ENCODE results near the gene CAPZA3. TPM values are rescaled to one million over a fixed set of nuclear protein-coding genes. Genes with fewer than 3 reads are reported as not detected.
"Not testable (repeated sequence)": the region's sequence is repeated elsewhere in the genome, so short reads cannot be mapped to it uniquely, and the experiment has no call there.

Gene CAPZA3
- not detected for total RNA-seq

- POLR2A ChIA-PET = no interaction called here
- H3K36me3 Mint-ChIP-seq (ENCODE audit: low read depth) = no peaks in the 10 kb centered on the region
- no peaks in the 10 kb centered on the region for H3K4me1 Mint-ChIP-seq
- CTCF ChIA-PET = interaction anchor here (1.0 kb wide), 1 partner anchor 522 kb away, joined by 4 read pairs; no protein-coding TSS in a partner anchor
- H3K4me3 Mint-ChIP-seq = no peak within 1 kb of the TSS
- DNase-seq = no peak
- no peaks in the 10 kb centered on the region for H3K27me3 Mint-ChIP-seq
- H3K9me3 Mint-ChIP-seq = peaks cover 5% of the 10 kb centered on the region
- no peak within 1 kb of the TSS for H3K27ac Mint-ChIP-seq
These were observed at the start of gene CAPZA3, which contains the start of gene PLCZ1 for GRCh38 chr12:18737819-18738218. CAPZA3 (plus strand) TSS chr12:18738119; CDS start chr12:18738269, 150 bp downstream. PLCZ1 (minus strand) TSS chr12:18738012; CDS start chr12:18737371, 641 bp downstream.

DNA sequence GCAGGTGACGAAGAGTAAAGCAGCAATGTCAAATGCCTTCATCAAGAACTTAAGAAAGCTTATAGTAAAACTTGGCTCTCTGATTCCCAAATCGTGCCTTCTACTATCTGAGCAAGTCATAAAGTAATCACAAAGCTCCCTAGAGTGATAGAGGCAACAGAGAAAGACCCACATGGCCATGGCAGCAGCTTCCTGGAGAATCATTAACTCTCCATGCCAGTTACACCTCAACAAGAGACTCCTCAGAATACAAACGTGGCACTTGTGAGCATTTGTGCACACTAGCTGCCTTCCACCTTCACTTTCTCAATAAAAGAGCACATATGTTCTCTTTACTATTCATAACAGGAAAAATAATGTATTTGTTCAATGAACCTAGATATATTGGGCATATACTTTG, 48.1 kb upstream of the CAPZA3 start:
- no peaks in the 10 kb centered on the region for H3K27me3 Mint-ChIP-seq
- peaks cover 7% of the 10 kb centered on the region for H3K9me3 Mint-ChIP-seq
- no peaks in the 10 kb centered on the region for H3K36me3 Mint-ChIP-seq (ENCODE audit: low read depth)
- ChIA-PET POLR2A (no interaction called here), CTCF (no interaction called here)
- H3K4me1 Mint-ChIP-seq = no peaks in the 10 kb centered on the region
- no peak overlapping the region for H3K27ac Mint-ChIP-seq
- no peak overlapping the region for H3K4me3 Mint-ChIP-seq
- DNase-seq = no peak

- Mint-ChIP-seq H3K9me3 (peaks cover 7% of the 10 kb centered on the region), H3K4me3 (no peak overlapping the region), H3K4me1 (no peaks in the 10 kb centered on the region), H3K36me3 (ENCODE audit: low read depth) (no peaks in the 10 kb centered on the region), H3K27ac (no peak overlapping the region), H3K27me3 (no peaks in the 10 kb centered on the region)
- CTCF ChIA-PET = no interaction called here
- POLR2A ChIA-PET = no interaction called here
- DNase-seq = no peak
These were observed 47.3 kb upstream of the CAPZA3 start for GRCh38 chr12:18690653-18691052.

DNA sequence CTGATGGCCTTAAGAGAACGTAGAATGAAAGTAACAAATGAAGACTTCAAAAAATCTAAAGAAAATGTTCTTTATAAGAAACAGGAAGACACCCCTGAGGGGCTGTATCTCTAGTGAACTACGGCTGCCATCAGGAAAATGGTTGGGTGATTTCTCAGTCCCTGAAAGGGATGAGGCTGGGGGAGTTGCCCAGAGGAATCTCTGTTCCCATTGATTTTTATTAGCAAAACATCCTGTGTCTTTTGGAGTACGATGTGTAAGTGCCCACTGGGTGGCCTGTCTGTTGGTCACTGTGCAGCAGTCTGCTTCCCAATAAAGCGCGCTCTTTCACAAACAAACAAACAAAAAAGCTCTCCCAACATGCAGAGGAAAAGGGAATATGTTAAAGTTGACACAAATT, 43.9 kb upstream of the CAPZA3 start:
- not testable (repeated sequence) for H3K36me3 Mint-ChIP-seq (ENCODE audit: low read depth)

GRCh38 chr12:18696971-18697602, 40.8 kb upstream of the CAPZA3 start:
- peaks cover 3% of the 10 kb centered on the region for H3K9me3 Mint-ChIP-seq
- no peak for DNase-seq
- H3K4me1 Mint-ChIP-seq = no peaks in the 10 kb centered on the region
- ChIA-PET CTCF (no interaction called here), POLR2A (no interaction called here)
- H3K36me3 Mint-ChIP-seq (ENCODE audit: low read depth) = no peaks in the 10 kb centered on the region
- H3K27me3 Mint-ChIP-seq = no peaks in the 10 kb centered on the region
- H3K4me3 Mint-ChIP-seq = no peak overlapping the region
- H3K27ac Mint-ChIP-seq = no peak overlapping the region

More for the DNA sequence above, 43.9 kb upstream of the CAPZA3 start:
- POLR2A ChIA-PET, H3K4me1 Mint-ChIP-seq, DNase-seq, H3K27me3 Mint-ChIP-seq, CTCF ChIA-PET, H3K27ac Mint-ChIP-seq, H3K4me3 Mint-ChIP-seq, H3K9me3 Mint-ChIP-seq: not testable (repeated sequence)

- CTCF ChIA-PET = interaction anchor here (0.6 kb wide), 1 partner anchor 486 kb away, joined by 3 read pairs; no protein-coding TSS in a partner anchor
- POLR2A ChIA-PET = no interaction called here
These were observed 37.6 kb upstream of the CAPZA3 start for GRCh38 chr12:18700271-18700670.

DNA sequence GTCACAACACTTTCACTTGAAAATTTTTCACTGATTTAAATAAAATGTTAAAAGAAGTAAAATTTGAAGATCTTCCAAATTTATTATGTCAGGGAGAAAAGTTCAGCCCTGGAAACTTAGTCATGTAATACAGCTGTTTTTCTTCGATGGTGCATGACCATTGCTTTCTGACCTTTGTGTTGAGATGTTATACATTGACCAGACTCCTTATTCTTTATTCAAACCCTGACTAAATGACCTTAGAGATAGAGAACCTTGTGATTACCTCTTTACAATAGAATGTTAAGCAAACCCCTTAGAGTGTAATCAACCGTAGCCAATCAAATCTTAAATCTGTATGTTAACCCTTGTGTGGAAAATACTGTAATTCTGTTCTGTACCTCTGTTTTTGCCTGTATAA, 34.6 kb upstream of the CAPZA3 start:
- no peaks in the 10 kb centered on the region for H3K36me3 Mint-ChIP-seq (ENCODE audit: low read depth)

More at GRCh38 chr12:18700271-18700670, 37.6 kb upstream of the CAPZA3 start:
- Mint-ChIP-seq H3K27ac (no peak overlapping the region), H3K9me3 (peaks cover 1% of the 10 kb centered on the region), H3K4me3 (no peak overlapping the region), H3K27me3 (no peaks in the 10 kb centered on the region), H3K36me3 (ENCODE audit: low read depth) (no peaks in the 10 kb centered on the region), H3K4me1 (no peaks in the 10 kb centered on the region)
- DNase-seq = no peak

GRCh38 chr12:18703911-18704310, 34.0 kb upstream of the CAPZA3 start:
- POLR2A ChIA-PET = no interaction called here
- Mint-ChIP-seq H3K36me3 (ENCODE audit: low read depth) (no peaks in the 10 kb centered on the region), H3K27ac (no peak overlapping the region), H3K4me1 (no peaks in the 10 kb centered on the region), H3K4me3 (no peak overlapping the region), H3K9me3 (peaks cover 1% of the 10 kb centered on the region), H3K27me3 (no peaks in the 10 kb centered on the region)
- no peak for DNase-seq
- CTCF ChIA-PET = no interaction called here

More for the DNA sequence above, 34.6 kb upstream of the CAPZA3 start:
- Mint-ChIP-seq H3K4me1 (no peaks in the 10 kb centered on the region), H3K27me3 (no peaks in the 10 kb centered on the region), H3K27ac (no peak overlapping the region), H3K9me3 (peaks cover 1% of the 10 kb centered on the region), H3K4me3 (no peak overlapping the region)
- DNase-seq = no peak
- ChIA-PET CTCF (no interaction called here), POLR2A (no interaction called here)

GRCh38 chr12:18706798-18707197, 31.1 kb upstream of the CAPZA3 start:
- POLR2A ChIA-PET = no interaction called here
- DNase-seq = no peak
- H3K36me3 Mint-ChIP-seq (ENCODE audit: low read depth) = no peaks in the 10 kb centered on the region
- H3K27me3 Mint-ChIP-seq = no peaks in the 10 kb centered on the region
- H3K4me1 Mint-ChIP-seq = no peaks in the 10 kb centered on the region
- CTCF ChIA-PET = no interaction called here
- peaks cover 9% of the 10 kb centered on the region for H3K9me3 Mint-ChIP-seq
- H3K4me3 Mint-ChIP-seq = no peak overlapping the region
- no peak overlapping the region for H3K27ac Mint-ChIP-seq

DNA sequence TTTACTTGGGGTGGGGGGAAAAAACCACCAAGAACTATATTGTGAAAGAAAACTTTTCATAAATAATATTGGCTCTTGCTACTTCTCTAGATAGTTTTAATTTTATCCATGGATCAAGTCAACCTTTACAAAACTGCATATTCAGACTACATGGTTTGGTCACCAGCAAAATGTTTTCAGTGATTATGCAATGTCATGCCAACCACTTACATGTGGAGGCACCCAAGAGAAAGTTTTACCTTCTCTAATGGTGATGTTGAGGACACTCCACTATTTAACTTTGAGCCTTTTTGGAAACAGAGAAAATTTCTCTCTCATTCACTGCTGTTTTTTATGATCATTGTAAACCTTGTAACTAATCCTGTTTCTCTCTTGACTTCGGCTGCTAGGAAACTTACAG, 21.7 kb upstream of the CAPZA3 start:
- Mint-ChIP-seq H3K27me3 (no peaks in the 10 kb centered on the region), H3K9me3 (peaks cover 2% of the 10 kb centered on the region), H3K27ac (no peak overlapping the region), H3K4me1 (no peaks in the 10 kb centered on the region), H3K4me3 (no peak overlapping the region), H3K36me3 (ENCODE audit: low read depth) (no peaks in the 10 kb centered on the region)
- ChIA-PET POLR2A (no interaction called here), CTCF (no interaction called here)
- no peak for DNase-seq

GRCh38 chr12:18718462-18718861, 19.5 kb upstream of the CAPZA3 start:
- H3K27me3 Mint-ChIP-seq = no peaks in the 10 kb centered on the region
- H3K36me3 Mint-ChIP-seq (ENCODE audit: low read depth) = no peaks in the 10 kb centered on the region
- no peak for DNase-seq
- no peaks in the 10 kb centered on the region for H3K4me1 Mint-ChIP-seq
- H3K9me3 Mint-ChIP-seq = no peaks in the 10 kb centered on the region
- POLR2A ChIA-PET = no interaction called here
- H3K27ac Mint-ChIP-seq = no peak overlapping the region
- CTCF ChIA-PET = no interaction called here
- no peak overlapping the region for H3K4me3 Mint-ChIP-seq

DNA sequence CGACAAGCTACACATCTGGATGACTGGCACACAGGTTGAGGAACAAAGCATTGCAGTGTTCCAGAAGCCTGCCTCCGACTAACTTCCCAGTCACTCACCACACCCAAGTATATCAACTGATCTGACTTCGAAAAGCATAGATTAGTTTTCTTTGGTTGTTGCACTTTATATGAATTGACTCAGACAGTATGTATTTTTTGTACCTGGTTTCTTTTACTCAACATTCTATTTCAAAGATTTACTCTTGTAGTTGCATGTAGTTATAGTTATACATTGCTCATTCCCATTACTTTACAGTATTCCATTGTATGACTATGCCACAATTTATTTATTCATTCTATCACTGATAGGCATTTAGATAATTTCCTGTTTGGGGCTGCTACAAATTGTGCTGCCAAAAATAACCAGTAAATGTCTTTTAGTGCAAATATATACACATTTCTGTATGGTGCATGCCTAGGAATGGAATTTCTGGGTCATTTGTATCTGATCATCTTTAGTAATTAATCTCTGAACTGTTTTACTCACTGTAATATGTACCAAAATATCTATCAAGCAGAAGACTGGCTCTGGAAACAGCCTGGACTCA, 17.9 kb upstream of the CAPZA3 start:
- Mint-ChIP-seq H3K9me3 (peaks cover 5% of the 10 kb centered on the region), H3K4me1 (no peaks in the 10 kb centered on the region), H3K27ac (no peak overlapping the region), H3K36me3 (ENCODE audit: low read depth) (no peaks in the 10 kb centered on the region), H3K27me3 (no peaks in the 10 kb centered on the region), H3K4me3 (no peak overlapping the region)
- no peak for DNase-seq
- ChIA-PET CTCF (no interaction called here), POLR2A (no interaction called here)

GRCh38 chr12:18720690-18721089, 17.2 kb upstream of the CAPZA3 start:
- Mint-ChIP-seq H3K4me3 (no peak overlapping the region), H3K4me1 (no peaks in the 10 kb centered on the region), H3K27me3 (no peaks in the 10 kb centered on the region), H3K36me3 (ENCODE audit: low read depth) (no peaks in the 10 kb centered on the region), H3K9me3 (peaks cover 5% of the 10 kb centered on the region), H3K27ac (no peak overlapping the region)
- ChIA-PET CTCF (no interaction called here), POLR2A (no interaction called here)
- DNase-seq = no peak

DNA sequence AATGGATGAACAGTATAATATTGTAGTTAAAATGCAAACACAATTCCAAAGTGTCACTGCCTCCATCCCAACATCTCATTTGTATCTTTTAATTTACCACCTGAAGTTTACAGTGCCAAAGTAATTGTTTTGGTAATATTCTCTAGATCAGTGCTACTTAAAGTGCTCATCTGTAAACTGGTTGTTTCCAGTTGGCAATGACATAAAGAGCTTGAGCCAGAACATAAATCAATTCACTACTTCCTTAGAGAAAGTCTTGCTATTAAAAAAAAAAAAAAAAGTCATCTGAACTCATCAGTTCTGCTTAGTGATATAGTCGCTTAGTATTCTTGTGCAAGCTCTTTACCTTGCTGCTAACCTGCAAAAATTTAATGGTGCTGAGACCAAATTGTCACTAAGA, 16.5 kb upstream of the CAPZA3 start:
- ChIA-PET POLR2A (no interaction called here), CTCF (no interaction called here)
- Mint-ChIP-seq H3K4me3 (no peak overlapping the region), H3K27me3 (no peaks in the 10 kb centered on the region), H3K27ac (no peak overlapping the region), H3K9me3 (peaks cover 5% of the 10 kb centered on the region), H3K4me1 (no peaks in the 10 kb centered on the region), H3K36me3 (ENCODE audit: low read depth) (no peaks in the 10 kb centered on the region)
- no peak for DNase-seq
